HEK293 (cell line): ENCODE measurements around the gene DCTN5.

ENCODE experiments used
- CTCF ChIA-PET: fragments of 350-600 bp; formaldehyde crosslinking; extraction: SDS; loops from one replicate; lab custom pipeline; 2021; ENCODE audit warnings: antibody characterized with exemption; lab: Yijun Ruan, JAX
- POLR2A ChIA-PET: fragments of 300-600 bp; formaldehyde crosslinking; extraction: SDS; loops from one replicate; lab custom pipeline; 2020; ENCODE audit warnings: antibody characterized with exemption, inconsistent platforms; lab: Yijun Ruan, JAX
- H3K27ac ChIP-seq: fragments of 200-500 bp; sonication (Bioruptor generic); 2 replicates; pipeline ENCODE4 v1.5.1; 2014; ENCODE audit warnings: low read depth, low read length, control low read depth, inconsistent platforms; ENCODE audit errors: extremely low read depth
- H3K36me3 ChIP-seq, 2 experiments: fragments of 200-500 bp in 1 of 2; sonication (Bioruptor generic) in 1 of 2; 1 replicate in 1 of 2; 2 replicates in 1 of 2; pipeline ENCODE4 v1.5.1; 2014 to 2017; ENCODE audit warnings: inconsistent platforms in 2 of 2, low read length in 2 of 2; ENCODE audit not compliant: control insufficient read depth in 2 of 2, insufficient read depth in 1 of 2
- H3K4me1 ChIP-seq: fragments of 200-500 bp; sonication (Bioruptor generic); 2 replicates; pipeline ENCODE4 v1.5.1; 2014; ENCODE audit warnings: mild to moderate bottlenecking, low read length, inconsistent platforms; ENCODE audit not compliant: control insufficient read depth, insufficient read depth
- H3K4me3 ChIP-seq: 2 replicates; pipeline ENCODE4 v1.5.1; 2011; ENCODE audit warnings: low read depth, mild to moderate bottlenecking, control low read depth, low read length, moderate library complexity
- H3K9me3 ChIP-seq: fragments of 200-500 bp; sonication (Bioruptor generic); 2 replicates; pipeline ENCODE4 v1.5.1; 2014; ENCODE audit warnings: low read depth, low read length, inconsistent platforms; ENCODE audit not compliant: control insufficient read depth, insufficient read depth
- SCRT2 ChIP-seq: fragments of 450-650 bp; formaldehyde crosslinking; IDR thresholded peaks from 2 replicates; pipeline ENCODE4 v1.5.1; 2016; ENCODE audit warnings: missing biosample characterization, missing genetic modification characterization
- SETDB1 ChIP-seq: IDR thresholded peaks from one replicate; pipeline ENCODE4 v1.6.1; 2017; ENCODE audit warnings: mild to moderate bottlenecking, low read length, moderate library complexity, mixed read lengths; ENCODE audit not compliant: insufficient read length
- SP2 ChIP-seq: fragments of 450-650 bp; formaldehyde crosslinking; IDR thresholded peaks from 2 replicates; pipeline ENCODE4 v1.5.1; 2016; ENCODE audit warnings: missing biosample characterization, missing genetic modification characterization
- SP7 ChIP-seq: fragments of 450-650 bp; formaldehyde crosslinking; IDR thresholded peaks from 2 replicates; pipeline ENCODE4 v1.5.1; 2016; ENCODE audit warnings: missing biosample characterization, missing genetic modification characterization
- TRIM28 ChIP-seq: IDR thresholded peaks from 2 replicates; pipeline ENCODE4 v1.6.1; 2011; ENCODE audit warnings: low read length, control low read depth, borderline replicate concordance
- ZBTB48 ChIP-seq: fragments of 450-650 bp; formaldehyde crosslinking; IDR thresholded peaks from 2 replicates; pipeline ENCODE4 v1.5.1; 2016; ENCODE audit warnings: missing biosample characterization, missing genetic modification characterization
- ZNF10 ChIP-seq: fragments of 450-650 bp; formaldehyde crosslinking; IDR thresholded peaks from 2 replicates; pipeline ENCODE4 v1.5.1; 2017; ENCODE audit warnings: missing biosample characterization, missing genetic modification characterization
- ZNF157 ChIP-seq: fragments of 450-650 bp; formaldehyde crosslinking; IDR thresholded peaks from 2 replicates; pipeline ENCODE4 v1.5.1; 2016; ENCODE audit warnings: missing biosample characterization, missing genetic modification characterization
- ZNF18 ChIP-seq: fragments of 450-650 bp; formaldehyde crosslinking; IDR thresholded peaks from 2 replicates; pipeline ENCODE4 v1.5.1; 2016; ENCODE audit warnings: missing biosample characterization, missing genetic modification characterization
- ZNF221 ChIP-seq: fragments of 450-650 bp; formaldehyde crosslinking; IDR thresholded peaks from 2 replicates; pipeline ENCODE4 v1.5.1; 2017; ENCODE audit warnings: missing biosample characterization, missing genetic modification characterization, borderline replicate concordance
- ZNF362 ChIP-seq: fragments of 450-650 bp; formaldehyde crosslinking; IDR thresholded peaks from 2 replicates; pipeline ENCODE4 v1.5.1; 2016; ENCODE audit warnings: missing biosample characterization, missing genetic modification characterization
- ZNF398 ChIP-seq: fragments of 450-650 bp; formaldehyde crosslinking; IDR thresholded peaks from 2 replicates; pipeline ENCODE4 v1.5.1; 2017; ENCODE audit warnings: missing biosample characterization, missing genetic modification characterization
- ZNF416 ChIP-seq: fragments of 450-650 bp; formaldehyde crosslinking; IDR thresholded peaks from 2 replicates; pipeline ENCODE4 v1.5.1; 2016; ENCODE audit warnings: missing biosample characterization, missing genetic modification characterization
- ZNF423 ChIP-seq: fragments of 450-650 bp; formaldehyde crosslinking; IDR thresholded peaks from 2 replicates; pipeline ENCODE4 v1.5.1; 2016; ENCODE audit warnings: missing biosample characterization, missing genetic modification characterization
- ZNF501 ChIP-seq: fragments of 450-650 bp; formaldehyde crosslinking; IDR thresholded peaks from 2 replicates; pipeline ENCODE4 v1.5.1; 2016; ENCODE audit warnings: missing biosample characterization, missing genetic modification characterization
- ZNF585B ChIP-seq: fragments of 450-650 bp; formaldehyde crosslinking; IDR thresholded peaks from 2 replicates; pipeline ENCODE4 v1.5.1; 2016; ENCODE audit warnings: missing biosample characterization, missing genetic modification characterization
- ZNF704 ChIP-seq: fragments of 450-650 bp; formaldehyde crosslinking; IDR thresholded peaks from 2 replicates; pipeline ENCODE4 v1.5.1; 2016; ENCODE audit warnings: missing biosample characterization, missing genetic modification characterization

Gene DCTN5

DNA sequence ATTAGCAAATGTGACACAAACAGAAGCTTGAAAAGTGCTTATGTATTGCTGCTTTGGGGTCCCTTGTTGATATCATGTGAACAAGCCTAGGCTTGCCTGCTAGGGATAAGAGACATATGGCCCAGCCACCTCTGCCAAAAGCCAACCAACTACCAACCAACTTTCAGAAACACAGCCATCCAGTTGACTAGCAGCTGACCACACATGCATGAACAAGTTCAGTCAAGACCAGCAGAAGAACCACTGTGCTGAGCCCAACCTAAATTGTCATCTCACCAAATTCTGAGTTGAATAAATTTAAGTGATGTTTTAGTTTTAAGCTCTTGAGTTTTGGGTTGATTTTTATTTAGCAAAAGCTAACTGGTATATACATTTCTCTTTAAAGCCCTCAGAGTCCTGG is 68.3 kb downstream of the DCTN5 start:
- Histone ChIP-seq H3K36me3 (no peaks in the 10 kb centered on the region), H3K9me3 (no peaks in the 10 kb centered on the region)
- CTCF ChIA-PET, result interaction anchor here (1.1 to 1.7 kb wide), 2 partner anchors 8 to 18 kb away, joined by 3 to 4 read pairs; no protein-coding TSS in a partner anchor
- TF ChIP-seq TRIM28 (peak; percentile 61; the same call in 1 of the 2 replicates), SCRT2 (no peak), SETDB1 (peak; percentile 84)
- TF ChIP-seq, all 188 proteins: peak for 2
- Histone ChIP-seq H3K4me3 (no peak overlapping the region), H3K27ac (no peak overlapping the region), H3K4me1 (no peaks in the 10 kb centered on the region)
- POLR2A ChIA-PET, result no interaction called here

DNA sequence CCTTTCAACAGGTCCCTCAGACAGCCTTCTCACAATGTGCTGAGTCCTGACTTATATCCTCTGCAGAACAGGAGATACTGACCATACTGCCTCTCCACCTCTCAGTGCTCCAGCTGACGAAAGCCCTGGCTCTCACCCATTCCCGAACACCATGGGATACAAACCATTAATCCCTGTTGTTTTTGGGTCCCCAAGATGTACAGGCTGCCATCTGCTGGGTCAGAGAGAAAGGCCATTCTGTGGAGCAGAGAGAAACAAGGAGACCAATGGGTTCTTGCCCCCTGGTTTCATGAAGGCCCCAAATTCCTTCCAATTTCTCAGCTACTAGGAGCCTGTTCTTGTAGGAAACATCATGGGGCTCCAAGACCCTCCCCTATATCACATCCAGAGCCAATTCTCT is 68.7 kb downstream of the DCTN5 start:
- Histone ChIP-seq H3K27ac (no peak overlapping the region), H3K36me3 (no peaks in the 10 kb centered on the region), H3K4me3 (no peak overlapping the region), H3K9me3 (no peaks in the 10 kb centered on the region), H3K4me1 (no peaks in the 10 kb centered on the region)
- ChIA-PET POLR2A (no interaction called here), CTCF (interaction anchor here (0.6 to 1.7 kb wide), 3 partner anchors 9 to 926 kb away, joined by 3 to 4 read pairs (median 3); no protein-coding TSS in a partner anchor)
- no peak for TF ChIP-seq SP2
- no peak for TF ChIP-seq ZNF157 (tag by site-specific recombination)
- no peak for TF ChIP-seq SP7 (tag by site-specific recombination)
- TF ChIP-seq ZNF704, result no peak
- no peak for TF ChIP-seq ZNF221 (tag by site-specific recombination)
- no peak for TF ChIP-seq ZNF10 (tag by site-specific recombination)
- no peak for TF ChIP-seq ZNF18 (tag by site-specific recombination)
- no peak for TF ChIP-seq ZNF362 (tag by site-specific recombination)
- no peak for TF ChIP-seq ZNF501 (tag by site-specific recombination)
- TF ChIP-seq ZNF585B (tag by site-specific recombination), result no peak
- TF ChIP-seq ZNF423 (tag by site-specific recombination), result no peak

DNA sequence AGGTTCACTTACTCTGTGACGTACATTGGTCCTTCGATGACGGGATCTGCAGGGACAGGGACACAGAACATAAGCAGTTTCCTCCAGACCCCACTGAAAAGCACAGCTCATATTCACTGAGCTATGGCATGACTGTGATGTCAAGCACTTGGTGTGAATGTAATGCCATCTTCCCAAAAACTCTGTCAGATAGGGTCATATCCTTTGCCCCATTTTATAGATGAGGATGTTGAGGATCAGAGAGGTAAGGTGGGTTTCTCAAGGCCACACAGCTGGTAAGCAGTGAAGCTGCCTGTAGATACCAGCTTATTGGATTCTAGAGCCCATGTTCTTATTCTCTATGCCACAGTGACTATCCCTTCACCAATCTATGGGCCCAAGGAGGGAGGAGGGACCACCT is 69.2 kb downstream of the DCTN5 start:
- Histone ChIP-seq H3K4me3 (no peak overlapping the region), H3K27ac (no peak overlapping the region), H3K36me3 (no peaks in the 10 kb centered on the region), H3K4me1 (no peaks in the 10 kb centered on the region), H3K9me3 (no peaks in the 10 kb centered on the region)
- no peak for TF ChIP-seq ZNF398 (tag by site-specific recombination)
- TF ChIP-seq ZBTB48, result no peak
- TF ChIP-seq ZNF416 (tag by site-specific recombination), result no peak
- ChIA-PET POLR2A (no interaction called here), CTCF (interaction anchor here (0.6 to 1.7 kb wide), 2 partner anchors 17 to 926 kb away, joined by 3 to 4 read pairs; no protein-coding TSS in a partner anchor)
